GM21529 (cell line): ENCODE data around the gene GDF9.

ENCODE experiments used
- ATAC-seq: cut with Tn5 transposase; IDR thresholded peaks from one replicate; pipeline ENCODE4 v1.9.1; 2021; ENCODE audit not compliant: unreplicated experiment

The GDF9 gene

GRCh38 chr5:132866342-132867045 lies at the start of gene GDF9, which contains the start of gene UQCRQ:
GDF9 (minus strand) TSS chr5:132866469; CDS start chr5:132864533, 1,936 bp downstream.
UQCRQ (plus strand) TSS chr5:132866642; CDS start chr5:132866882, 240 bp downstream.
- ATAC-seq = peak; percentile 99

- ATAC-seq = no peak
These were observed 49.4 kb upstream of the GDF9 start for GRCh38 chr5:132915681-132916080.

- no peak for ATAC-seq
These were observed 43.4 kb upstream of the GDF9 start for GRCh38 chr5:132909702-132910101.

- ATAC-seq = no peak
These were observed 40.9 kb upstream of the GDF9 start for GRCh38 chr5:132907161-132907560.

- ATAC-seq = no peak
These were observed 39.7 kb upstream of the GDF9 start for GRCh38 chr5:132905938-132906337.

GRCh38 chr5:132901730-132902129 lies 35.5 kb upstream of the GDF9 start:
- ATAC-seq = no peak

- no peak for ATAC-seq
These were observed 34.8 kb upstream of the GDF9 start for GRCh38 chr5:132901036-132901435.

- no peak for ATAC-seq
These were observed 31.8 kb upstream of the GDF9 start for GRCh38 chr5:132898094-132898493.

- no peak for ATAC-seq
These were observed 30.4 kb upstream of the GDF9 start for GRCh38 chr5:132896685-132897084.

GRCh38 chr5:132895719-132896305 lies 29.5 kb upstream of the GDF9 start:
- ATAC-seq = no peak

- ATAC-seq = no peak
These were observed 24.5 kb upstream of the GDF9 start for GRCh38 chr5:132890817-132891216.

GRCh38 chr5:132889501-132889900 lies 23.2 kb upstream of the GDF9 start:
- ATAC-seq = no peak

GRCh38 chr5:132887283-132887682 lies 21.0 kb upstream of the GDF9 start:
- no peak for ATAC-seq

GRCh38 chr5:132886064-132886823 lies 20.0 kb upstream of the GDF9 start:
- no peak for ATAC-seq

GRCh38 chr5:132884548-132884947 lies 18.3 kb upstream of the GDF9 start:
- ATAC-seq = no peak

- peak; percentile 57 for ATAC-seq
These were observed 17.1 kb upstream of the GDF9 start for GRCh38 chr5:132883261-132883834.

- no peak for ATAC-seq
These were observed 11.7 kb upstream of the GDF9 start for GRCh38 chr5:132877938-132878337.

- no peak for ATAC-seq
These were observed 11.2 kb upstream of the GDF9 start for GRCh38 chr5:132877466-132877865.

GRCh38 chr5:132876020-132876759 lies 9.9 kb upstream of the GDF9 start:
- no peak for ATAC-seq

- ATAC-seq = no peak
These were observed 7.6 kb upstream of the GDF9 start for GRCh38 chr5:132873930-132874271.
